Fibroblast of lung (primary cell): ENCODE measurements around the gene SCO2. TPM values are rescaled to one million over a fixed set of nuclear protein-coding genes. Genes with fewer than 3 reads are reported as not detected.

Experiments
- DNase-seq, 2 donors: peaks; one replicate each; pipeline versions ENCODE4 v3.0.0 to v3.0.0-alpha.2; 2010; ENCODE audit warnings: low read depth in 2 of 2
- H2AFZ ChIP-seq: 2 replicates; pipeline ENCODE4 v1.5.1; 2012; ENCODE audit warnings: low read length, control low read depth, inconsistent platforms
- H3K27ac ChIP-seq: 2 replicates; pipeline ENCODE4 v1.5.1; 2011; ENCODE audit warnings: low read length, control low read depth; ENCODE audit not compliant: insufficient read depth
- H3K27me3 ChIP-seq: 2 replicates; pipeline ENCODE4 v1.5.1; 2011; ENCODE audit warnings: mild to moderate bottlenecking, low read length; ENCODE audit not compliant: control insufficient read depth, insufficient read depth
- H3K36me3 ChIP-seq: 2 replicates; pipeline ENCODE4 v1.5.1; 2011; ENCODE audit warnings: low read length; ENCODE audit not compliant: control insufficient read depth, insufficient read depth
- H3K4me1 ChIP-seq: 2 replicates; pipeline ENCODE4 v1.5.1; 2011; ENCODE audit warnings: low read length; ENCODE audit not compliant: control insufficient read depth, insufficient read depth; ENCODE audit errors: extremely low read depth
- H3K4me2 ChIP-seq: 2 replicates; pipeline ENCODE4 v1.5.1; 2011; ENCODE audit warnings: low read length, control low read depth; ENCODE audit not compliant: insufficient read depth; ENCODE audit errors: extremely low read depth
- H3K4me3 ChIP-seq, 4 experiments: fragments of 200-600 bp in 1 of 4; sonication (generic) in 1 of 4; replicated peaks in 1 of 4; 2 replicates each; pipeline ENCODE4 v1.5.1; 2011 to 2016; ENCODE audit warnings: low read length in 4 of 4, low read depth in 3 of 4, mild to moderate bottlenecking in 3 of 4, control low read depth in 2 of 4, inconsistent platforms in 1 of 4, mixed read lengths in 1 of 4; ENCODE audit not compliant: insufficient read depth in 1 of 4; ENCODE audit errors: control extremely low read depth in 1 of 4
- H3K79me2 ChIP-seq: 2 replicates; pipeline ENCODE4 v1.5.1; 2012; ENCODE audit warnings: mild to moderate bottlenecking, low read length, inconsistent platforms; ENCODE audit not compliant: control insufficient read depth, insufficient read depth
- H3K9ac ChIP-seq: 2 replicates; pipeline ENCODE4 v1.5.1; 2011; ENCODE audit warnings: mild to moderate bottlenecking, low read length, control low read depth; ENCODE audit not compliant: insufficient read depth
- H3K9me3 ChIP-seq: 2 replicates; pipeline ENCODE4 v1.5.1; 2012; ENCODE audit warnings: low read depth, low read length; ENCODE audit not compliant: control insufficient read depth, insufficient read depth
- H4K20me1 ChIP-seq: 2 replicates; pipeline ENCODE4 v1.5.1; 2011; ENCODE audit warnings: low read length; ENCODE audit not compliant: control insufficient read depth, insufficient read depth; ENCODE audit errors: extremely low read depth
- EZH2 ChIP-seq: IDR thresholded peaks from 2 replicates; pipeline ENCODE4 v1.5.1; 2012; ENCODE audit warnings: low read length, control low read depth, mild to moderate bottlenecking; ENCODE audit errors: missing control alignments
- polyA plus RNA-seq, 2 donors: library from polyadenylated mRNA; depleted of rRNA in 1 of 2; stranded (reverse) in 1 of 2; unstranded in 1 of 2; fragments of >200 nt; gene quantifications; 2 replicates each; pipeline ENCODE4 v1.2.1, GENCODE V29; 2011 to 2012; ENCODE audit warnings: missing spikeins in 1 of 2
- total RNA-seq: library from RNA; depleted of rRNA; stranded (reverse); fragments of >200 nt; gene quantifications from 2 replicates; pipeline ENCODE4 v1.2.1, GENCODE V29; 2014
- TF ChIP-seq, protein P1 (sequence below), 2 donors: IDR thresholded peaks in 1 of 2; conservative IDR thresholded peaks in 1 of 2; 1 replicate in 1 of 2; 2 replicates in 1 of 2; pipeline ENCODE4 v1.5.1; 2011 to 2012; ENCODE audit warnings: low read length in 2 of 2, control low read depth in 1 of 2, inconsistent platforms in 1 of 2, low read depth in 1 of 2, mild to moderate bottlenecking in 1 of 2

SCO2 gene
- total and polyA plus RNA-seq, 2 donors (not counting 1 experiment from before 2014, with no cell fraction given): 0.42 to 3.1 TPM

DNA sequence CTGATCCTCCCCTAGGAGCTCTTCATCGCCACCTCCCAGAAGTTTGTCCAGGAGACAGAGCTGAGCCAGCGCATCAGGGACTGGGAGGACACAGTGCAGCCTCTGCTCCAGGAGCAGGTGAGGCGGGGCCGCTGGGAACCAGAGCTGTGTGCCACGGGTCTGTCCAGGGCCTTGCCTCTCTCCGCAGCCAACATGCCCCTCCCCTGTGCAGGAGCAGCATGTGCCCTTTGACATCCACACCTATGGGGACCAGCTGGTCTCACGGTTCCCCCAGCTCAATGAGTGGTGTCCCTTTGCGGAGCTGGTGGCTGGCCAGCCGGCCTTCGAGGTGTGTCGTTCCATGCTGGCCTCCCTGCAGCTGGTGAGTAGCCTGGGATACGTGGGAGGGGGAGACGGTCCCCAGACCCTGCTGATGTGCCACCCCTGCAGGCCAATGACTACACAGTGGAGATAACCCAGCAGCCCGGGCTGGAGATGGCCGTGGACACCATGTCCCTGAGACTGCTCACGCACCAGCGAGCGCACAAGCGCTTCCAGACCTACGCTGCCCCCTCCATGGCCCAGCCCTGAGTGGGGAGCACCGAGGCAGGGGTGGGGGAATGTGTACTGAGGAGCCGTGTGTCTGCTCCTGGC, 2.5 kb downstream of the SCO2 start:
- no peak for DNase-seq
- Histone ChIP-seq H3K27me3 (no peaks in the 10 kb centered on the region), H3K79me2 (peaks cover 18% of the 10 kb centered on the region), H3K4me2 (no peak overlapping the region), H3K9me3 (no peaks in the 10 kb centered on the region), H4K20me1 (no peaks in the 10 kb centered on the region), H3K36me3 (peaks cover 21% of the 10 kb centered on the region), H2AFZ (no peak overlapping the region), H3K27ac (no peak overlapping the region), H3K4me3 (no peak overlapping the region), H3K4me1 (peaks cover 11% of the 10 kb centered on the region), H3K9ac (no peak overlapping the region)
- TF ChIP-seq, protein P1, sequence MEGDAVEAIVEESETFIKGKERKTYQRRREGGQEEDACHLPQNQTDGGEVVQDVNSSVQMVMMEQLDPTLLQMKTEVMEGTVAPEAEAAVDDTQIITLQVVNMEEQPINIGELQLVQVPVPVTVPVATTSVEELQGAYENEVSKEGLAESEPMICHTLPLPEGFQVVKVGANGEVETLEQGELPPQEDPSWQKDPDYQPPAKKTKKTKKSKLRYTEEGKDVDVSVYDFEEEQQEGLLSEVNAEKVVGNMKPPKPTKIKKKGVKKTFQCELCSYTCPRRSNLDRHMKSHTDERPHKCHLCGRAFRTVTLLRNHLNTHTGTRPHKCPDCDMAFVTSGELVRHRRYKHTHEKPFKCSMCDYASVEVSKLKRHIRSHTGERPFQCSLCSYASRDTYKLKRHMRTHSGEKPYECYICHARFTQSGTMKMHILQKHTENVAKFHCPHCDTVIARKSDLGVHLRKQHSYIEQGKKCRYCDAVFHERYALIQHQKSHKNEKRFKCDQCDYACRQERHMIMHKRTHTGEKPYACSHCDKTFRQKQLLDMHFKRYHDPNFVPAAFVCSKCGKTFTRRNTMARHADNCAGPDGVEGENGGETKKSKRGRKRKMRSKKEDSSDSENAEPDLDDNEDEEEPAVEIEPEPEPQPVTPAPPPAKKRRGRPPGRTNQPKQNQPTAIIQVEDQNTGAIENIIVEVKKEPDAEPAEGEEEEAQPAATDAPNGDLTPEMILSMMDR (conservative IDR thresholded peaks at IDR 0.05 in 1 of 2, IDR thresholded peaks at IDR 0.05 in 1 of 2; ENCODE audit: low read depth in 1 of 2, low read length in 2 of 2): no peak
- no peak for TF ChIP-seq EZH2

GRCh38 chr22:50522208-50522805, 3.1 kb downstream of the SCO2 start:
- TF ChIP-seq, protein P1 (conservative IDR thresholded peaks at IDR 0.05 in 1 of 2, IDR thresholded peaks at IDR 0.05 in 1 of 2; ENCODE audit: low read depth in 1 of 2, low read length in 2 of 2): no peak
- no peak for TF ChIP-seq EZH2
- DNase-seq: no peak
- Histone ChIP-seq H3K4me2 (no peak overlapping the region), H3K79me2 (peaks cover 18% of the 10 kb centered on the region), H3K4me1 (peaks cover 11% of the 10 kb centered on the region), H3K9ac (no peak overlapping the region), H3K4me3 (no peak overlapping the region), H3K9me3 (no peaks in the 10 kb centered on the region), H3K27me3 (no peaks in the 10 kb centered on the region), H2AFZ (no peak overlapping the region), H3K36me3 (peaks cover 21% of the 10 kb centered on the region), H4K20me1 (no peaks in the 10 kb centered on the region), H3K27ac (no peak overlapping the region)

GRCh38 chr22:50521710-50522109, 3.7 kb downstream of the SCO2 start:
- Histone ChIP-seq H3K4me2 (no peak overlapping the region), H3K9me3 (no peaks in the 10 kb centered on the region), H3K79me2 (peaks cover 18% of the 10 kb centered on the region), H4K20me1 (no peaks in the 10 kb centered on the region), H3K36me3 (peaks cover 23% of the 10 kb centered on the region), H3K9ac (no peak overlapping the region), H3K4me1 (peaks cover 8% of the 10 kb centered on the region), H3K27ac (no peak overlapping the region), H3K27me3 (no peaks in the 10 kb centered on the region), H2AFZ (no peak overlapping the region), H3K4me3 (no peak overlapping the region)
- TF ChIP-seq, protein P1 (conservative IDR thresholded peaks at IDR 0.05 in 1 of 2, IDR thresholded peaks at IDR 0.05 in 1 of 2; ENCODE audit: low read depth in 1 of 2, low read length in 2 of 2): no peak
- TF ChIP-seq EZH2: no peak
- DNase-seq: no peak
